Fibroblast of lung (primary cell): Measurements from ENCODE around the gene FHAD1. TPM values are rescaled to one million over a fixed set of nuclear protein-coding genes. Genes with fewer than 3 reads are reported as not detected.

ENCODE experiments used
- DNase-seq, 2 donors: peaks; one replicate each; pipeline versions ENCODE4 v3.0.0 to v3.0.0-alpha.2; 2010; ENCODE audit warnings: low read depth in 2 of 2
- H2AFZ ChIP-seq: 2 replicates; pipeline ENCODE4 v1.5.1; 2012; ENCODE audit warnings: low read length, control low read depth, inconsistent platforms
- H3K27ac ChIP-seq: 2 replicates; pipeline ENCODE4 v1.5.1; 2011; ENCODE audit warnings: low read length, control low read depth; ENCODE audit not compliant: insufficient read depth
- H3K27me3 ChIP-seq: 2 replicates; pipeline ENCODE4 v1.5.1; 2011; ENCODE audit warnings: mild to moderate bottlenecking, low read length; ENCODE audit not compliant: control insufficient read depth, insufficient read depth
- H3K36me3 ChIP-seq: 2 replicates; pipeline ENCODE4 v1.5.1; 2011; ENCODE audit warnings: low read length; ENCODE audit not compliant: control insufficient read depth, insufficient read depth
- H3K4me1 ChIP-seq: 2 replicates; pipeline ENCODE4 v1.5.1; 2011; ENCODE audit warnings: low read length; ENCODE audit not compliant: control insufficient read depth, insufficient read depth; ENCODE audit errors: extremely low read depth
- H3K4me2 ChIP-seq: 2 replicates; pipeline ENCODE4 v1.5.1; 2011; ENCODE audit warnings: low read length, control low read depth; ENCODE audit not compliant: insufficient read depth; ENCODE audit errors: extremely low read depth
- H3K4me3 ChIP-seq, 4 experiments: fragments of 200-600 bp in 1 of 4; sonication (generic) in 1 of 4; replicated peaks in 1 of 4; 2 replicates each; pipeline ENCODE4 v1.5.1; 2011 to 2016; ENCODE audit warnings: low read length in 4 of 4, low read depth in 3 of 4, mild to moderate bottlenecking in 3 of 4, control low read depth in 2 of 4, inconsistent platforms in 1 of 4, mixed read lengths in 1 of 4; ENCODE audit not compliant: insufficient read depth in 1 of 4; ENCODE audit errors: control extremely low read depth in 1 of 4
- H3K79me2 ChIP-seq: 2 replicates; pipeline ENCODE4 v1.5.1; 2012; ENCODE audit warnings: mild to moderate bottlenecking, low read length, inconsistent platforms; ENCODE audit not compliant: control insufficient read depth, insufficient read depth
- H3K9ac ChIP-seq: 2 replicates; pipeline ENCODE4 v1.5.1; 2011; ENCODE audit warnings: mild to moderate bottlenecking, low read length, control low read depth; ENCODE audit not compliant: insufficient read depth
- H3K9me3 ChIP-seq: 2 replicates; pipeline ENCODE4 v1.5.1; 2012; ENCODE audit warnings: low read depth, low read length; ENCODE audit not compliant: control insufficient read depth, insufficient read depth
- H4K20me1 ChIP-seq: 2 replicates; pipeline ENCODE4 v1.5.1; 2011; ENCODE audit warnings: low read length; ENCODE audit not compliant: control insufficient read depth, insufficient read depth; ENCODE audit errors: extremely low read depth
- CTCF ChIP-seq, 2 donors: IDR thresholded peaks in 1 of 2; conservative IDR thresholded peaks in 1 of 2; 1 replicate in 1 of 2; 2 replicates in 1 of 2; pipeline ENCODE4 v1.5.1; 2011 to 2012; ENCODE audit warnings: low read length in 2 of 2, control low read depth in 1 of 2, inconsistent platforms in 1 of 2, low read depth in 1 of 2, mild to moderate bottlenecking in 1 of 2
- EZH2 ChIP-seq: IDR thresholded peaks from 2 replicates; pipeline ENCODE4 v1.5.1; 2012; ENCODE audit warnings: low read length, control low read depth, mild to moderate bottlenecking; ENCODE audit errors: missing control alignments
- polyA plus RNA-seq, 2 donors: library from polyadenylated mRNA; depleted of rRNA in 1 of 2; stranded (reverse) in 1 of 2; unstranded in 1 of 2; fragments of >200 nt; gene quantifications; 2 replicates each; pipeline ENCODE4 v1.2.1, GENCODE V29; 2011 to 2012; ENCODE audit warnings: missing spikeins in 1 of 2
- total RNA-seq: library from RNA; depleted of rRNA; stranded (reverse); fragments of >200 nt; gene quantifications from 2 replicates; pipeline ENCODE4 v1.2.1, GENCODE V29; 2014

Gene FHAD1
- total and polyA plus RNA-seq, 2 donors (not counting 1 experiment from before 2014, with no cell fraction given) = 0.09 to 0.66 TPM

GRCh38 chr1:15308135-15308534 lies 61.1 kb downstream of the FHAD1 start:
- H3K9me3 ChIP-seq = no peaks in the 10 kb centered on the region
- no peak for DNase-seq
- no peaks in the 10 kb centered on the region for H3K79me2 ChIP-seq
- H3K4me3 ChIP-seq = no peak overlapping the region
- no peak overlapping the region for H3K27ac ChIP-seq
- no peaks in the 10 kb centered on the region for H4K20me1 ChIP-seq
- H2AFZ ChIP-seq = no peak overlapping the region
- no peak overlapping the region for H3K9ac ChIP-seq
- H3K4me2 ChIP-seq = no peak overlapping the region
- no peak for TF ChIP-seq EZH2
- TF ChIP-seq CTCF (conservative IDR thresholded peaks at IDR 0.05 in 1 of 2, IDR thresholded peaks at IDR 0.05 in 1 of 2; ENCODE audit: low read depth in 1 of 2, low read length in 2 of 2) = no peak
- no peaks in the 10 kb centered on the region for H3K27me3 ChIP-seq
- H3K36me3 ChIP-seq = no peaks in the 10 kb centered on the region
- H3K4me1 ChIP-seq = no peaks in the 10 kb centered on the region

- Histone ChIP-seq H3K27ac (no peak overlapping the region), H3K79me2 (no peaks in the 10 kb centered on the region), H4K20me1 (no peaks in the 10 kb centered on the region), H3K4me2 (no peak overlapping the region), H2AFZ (no peak overlapping the region), H3K4me3 (no peak overlapping the region), H3K9ac (no peak overlapping the region), H3K27me3 (no peaks in the 10 kb centered on the region), H3K36me3 (no peaks in the 10 kb centered on the region), H3K4me1 (no peaks in the 10 kb centered on the region), H3K9me3 (no peaks in the 10 kb centered on the region)
- TF ChIP-seq EZH2 (no peak), CTCF (conservative IDR thresholded peaks at IDR 0.05 in 1 of 2, IDR thresholded peaks at IDR 0.05 in 1 of 2; ENCODE audit: low read depth in 1 of 2, low read length in 2 of 2) (no peak)
- no peak for DNase-seq
Measured at GRCh38 chr1:15308621-15309027, 61.6 kb downstream of the FHAD1 start.

GRCh38 chr1:15309687-15310086 lies 62.7 kb downstream of the FHAD1 start:
- H3K4me3 ChIP-seq = no peak overlapping the region
- no peak for DNase-seq
- no peaks in the 10 kb centered on the region for H4K20me1 ChIP-seq
- H3K36me3 ChIP-seq = no peaks in the 10 kb centered on the region
- no peaks in the 10 kb centered on the region for H3K4me1 ChIP-seq
- no peak overlapping the region for H3K27ac ChIP-seq
- H3K4me2 ChIP-seq = no peak overlapping the region
- H3K27me3 ChIP-seq = no peaks in the 10 kb centered on the region
- H3K79me2 ChIP-seq = no peaks in the 10 kb centered on the region
- no peak overlapping the region for H3K9ac ChIP-seq
- H2AFZ ChIP-seq = no peak overlapping the region
- no peaks in the 10 kb centered on the region for H3K9me3 ChIP-seq
- no peak for TF ChIP-seq EZH2
- TF ChIP-seq CTCF (conservative IDR thresholded peaks at IDR 0.05 in 1 of 2, IDR thresholded peaks at IDR 0.05 in 1 of 2; ENCODE audit: low read depth in 1 of 2, low read length in 2 of 2) = no peak
